CD4-positive, alpha-beta T cell treated with Interferon alpha-2 for 1 hour (primary cell): ENCODE data around the gene PIP4K2B.

Source experiments
- DNase-seq, 2 donors: peaks; one replicate each; pipeline ENCODE4 v3.0.0-alpha.2; 2020 to 2022

The PIP4K2B gene

DNA sequence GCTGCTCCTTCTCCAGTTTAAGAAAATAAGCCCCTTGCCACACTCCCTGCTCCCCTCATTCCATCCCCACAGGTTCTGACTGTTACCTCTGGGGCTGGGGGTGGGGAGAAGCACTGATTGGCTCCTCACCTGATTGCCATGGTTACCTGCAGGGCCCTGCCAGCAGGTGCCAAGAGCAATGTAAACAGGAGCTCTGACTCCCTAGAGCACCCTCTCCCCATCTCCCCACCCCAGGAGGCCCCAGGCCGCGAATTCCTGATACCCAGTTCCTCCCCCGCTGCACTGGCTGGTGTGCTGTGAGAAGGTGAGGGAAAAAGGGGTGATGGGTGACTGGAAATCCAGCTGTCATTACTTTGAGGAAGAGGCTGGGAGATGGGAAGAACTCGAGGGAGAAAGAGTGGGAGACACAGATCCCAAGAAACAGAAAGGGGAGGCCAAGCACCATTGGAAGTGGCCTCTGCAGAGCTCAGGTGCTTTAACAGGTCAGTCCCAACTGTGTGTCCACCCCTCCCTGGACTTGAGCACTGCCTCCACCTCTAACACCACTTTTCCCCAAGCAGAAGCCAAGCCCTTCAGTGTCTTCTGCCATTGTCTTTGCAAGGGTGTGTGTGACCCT lies 55.7 kb downstream of the PIP4K2B start:
- DNase-seq, result no peak

DNA sequence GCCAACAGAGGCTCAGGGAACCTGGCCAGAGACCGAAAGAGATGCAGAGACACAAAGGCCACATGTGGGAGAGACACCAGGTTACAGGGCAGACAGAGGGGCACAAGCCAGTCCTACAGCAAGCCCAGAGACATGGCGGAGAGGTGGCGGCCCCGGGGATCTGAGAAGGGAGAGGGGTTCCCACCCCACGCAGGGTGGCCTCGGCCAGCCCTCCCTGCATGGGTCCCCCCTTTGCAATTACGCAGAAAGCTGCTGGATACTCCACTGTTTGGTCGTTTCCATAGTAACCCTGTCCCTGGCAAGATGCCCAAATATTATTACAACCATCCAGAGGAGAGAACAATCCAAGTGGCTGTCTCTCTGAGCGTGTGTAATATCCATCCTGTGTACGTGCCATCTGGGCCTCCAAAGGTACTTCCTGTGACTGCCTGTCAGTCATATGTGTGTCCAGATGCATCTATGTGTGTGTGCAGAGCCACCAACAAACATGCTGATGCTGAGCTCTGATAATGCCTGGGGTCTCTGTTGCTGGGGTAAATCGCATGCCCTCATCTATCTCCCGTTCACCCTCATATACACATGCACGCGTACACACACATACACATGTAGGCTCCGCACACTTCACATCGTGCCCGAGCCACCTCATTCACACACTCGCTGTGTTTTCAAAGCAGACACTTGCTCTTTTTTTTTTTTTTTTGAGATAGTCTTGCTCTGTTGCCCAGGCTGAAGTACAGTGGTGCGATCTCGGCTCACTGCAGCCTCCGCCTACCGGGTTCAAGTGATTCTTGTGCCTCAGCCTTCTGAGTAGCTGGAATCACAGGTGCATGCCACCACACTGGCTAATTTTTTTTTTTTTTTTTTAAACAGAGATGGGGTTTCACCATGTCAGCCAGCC lies 56.7 kb downstream of the PIP4K2B start:
- no peak for DNase-seq

DNA sequence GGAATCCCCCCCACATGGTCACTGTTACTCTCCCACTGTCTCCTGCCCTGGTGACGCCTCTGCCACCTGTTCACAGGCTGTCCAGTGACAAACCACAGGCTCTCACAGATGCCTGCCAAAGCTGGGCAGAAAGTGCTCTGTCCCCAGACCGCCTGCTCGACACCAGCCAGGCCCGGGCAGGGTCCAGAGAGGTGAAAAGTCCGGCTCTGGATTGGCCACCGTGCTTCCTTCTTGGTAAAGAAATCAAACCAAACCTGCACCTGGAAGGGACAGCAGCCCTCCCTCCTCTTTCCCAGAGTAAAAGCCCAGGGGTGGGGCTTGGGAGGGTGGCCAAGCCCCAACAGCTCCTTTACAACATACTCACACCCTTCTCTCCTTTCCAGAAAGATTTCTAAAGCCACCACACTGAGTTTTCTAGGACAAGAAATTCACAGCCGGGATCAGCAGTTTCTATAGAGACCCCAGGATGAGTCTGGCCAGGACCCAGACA lies 57.4 kb downstream of the PIP4K2B start:
- DNase-seq, result no peak

DNA sequence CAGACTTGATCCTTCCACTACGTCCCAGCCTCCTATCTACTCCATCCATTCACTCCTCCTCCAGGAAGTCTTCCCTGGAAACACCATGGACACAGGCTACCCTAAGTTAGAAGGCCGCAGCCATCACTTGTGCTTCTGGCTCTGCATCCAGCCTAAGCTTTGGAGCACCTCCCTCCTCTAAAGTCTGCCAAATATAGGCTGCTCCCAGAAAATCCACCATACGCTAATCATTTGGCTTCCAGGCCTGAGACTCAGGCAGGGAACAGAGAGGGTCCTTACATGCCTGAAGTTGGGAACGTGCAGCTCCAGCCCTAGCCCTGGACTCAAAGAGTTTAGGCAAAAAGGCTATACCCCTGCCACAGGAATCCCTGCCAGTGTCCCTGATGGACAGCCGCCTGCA lies 57.9 kb downstream of the PIP4K2B start:
- no peak for DNase-seq

DNA sequence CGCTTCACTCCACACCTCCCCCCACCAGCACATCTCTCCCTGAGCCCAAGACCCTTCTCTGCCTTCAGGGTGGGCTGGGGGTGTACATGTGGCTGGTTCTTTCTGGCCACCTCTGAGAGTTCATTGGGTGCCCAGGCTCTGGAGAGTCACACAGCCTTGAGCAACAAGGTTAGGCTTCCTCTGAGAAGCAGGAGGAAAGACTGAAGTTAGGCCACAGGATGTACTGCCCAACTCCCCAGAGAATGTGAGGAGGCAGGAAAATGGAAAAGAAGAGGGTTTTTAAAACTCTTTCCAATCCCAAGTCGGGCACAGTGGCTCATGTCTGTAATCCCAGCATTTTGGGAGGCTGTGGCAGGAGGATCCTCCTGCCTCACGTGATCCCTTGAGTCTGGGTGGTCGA lies 58.5 kb downstream of the PIP4K2B start:
- DNase-seq, result no peak

DNA sequence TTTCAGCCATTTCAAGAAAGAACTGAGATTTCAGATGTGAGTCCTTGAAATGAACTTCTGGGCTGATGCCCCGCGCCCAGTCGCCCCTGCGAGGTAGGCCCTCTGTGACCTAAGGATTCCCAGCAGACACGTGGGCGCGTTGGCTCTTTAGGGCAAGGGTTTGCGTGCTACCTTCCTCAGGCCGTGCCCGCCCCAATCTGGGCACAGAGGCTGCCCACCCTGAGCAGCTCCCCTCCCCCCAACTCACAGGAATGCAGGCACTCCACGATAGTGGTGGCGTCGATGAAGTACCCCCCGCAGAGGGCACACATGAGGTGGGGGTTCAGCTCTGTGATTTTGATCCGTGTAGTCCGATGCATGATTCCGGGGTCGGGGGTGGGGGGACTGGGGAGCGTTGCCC lies 59.3 kb downstream of the PIP4K2B start:
- DNase-seq, result no peak

DNA sequence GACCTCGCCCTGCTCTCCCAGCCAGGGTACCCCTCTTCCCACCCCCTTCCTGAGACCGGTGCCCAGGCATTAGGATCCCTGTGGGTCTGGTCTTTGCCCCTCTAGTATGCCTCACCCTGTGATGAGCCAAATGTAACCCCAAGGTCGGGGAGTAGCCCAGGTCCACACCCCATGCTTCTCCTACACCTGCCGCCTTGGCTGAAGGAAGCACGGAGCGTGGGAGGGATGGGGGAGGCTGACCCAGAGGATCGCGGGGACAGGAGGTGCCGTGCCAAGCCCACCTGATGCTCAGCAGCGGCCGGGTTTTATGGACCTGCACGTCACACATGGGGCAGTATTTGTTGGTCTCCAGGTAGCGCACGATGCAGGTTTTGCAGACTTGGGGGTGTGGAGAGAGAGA lies 60.1 kb downstream of the PIP4K2B start:
- DNase-seq, result no peak

DNA sequence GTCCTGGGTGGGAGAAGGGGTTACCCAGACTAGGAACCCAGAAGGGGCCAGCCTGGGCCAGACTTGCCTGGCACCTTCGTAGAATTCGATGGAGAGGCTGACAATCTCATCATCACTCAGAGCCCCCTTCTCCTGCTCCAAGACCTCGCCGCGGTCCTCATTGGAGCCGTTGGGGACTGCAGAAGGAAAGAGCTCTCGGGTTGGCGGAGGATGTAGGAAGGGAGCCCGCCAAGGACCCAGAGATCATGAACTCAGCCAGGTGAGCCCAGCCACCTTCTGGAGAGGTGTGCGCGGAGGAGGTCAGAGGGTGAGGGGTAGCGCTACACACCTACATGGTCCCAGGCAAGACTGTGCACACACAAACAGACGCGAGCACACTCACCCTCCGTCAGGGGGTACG lies 60.7 kb downstream of the PIP4K2B start:
- no peak for DNase-seq

DNA sequence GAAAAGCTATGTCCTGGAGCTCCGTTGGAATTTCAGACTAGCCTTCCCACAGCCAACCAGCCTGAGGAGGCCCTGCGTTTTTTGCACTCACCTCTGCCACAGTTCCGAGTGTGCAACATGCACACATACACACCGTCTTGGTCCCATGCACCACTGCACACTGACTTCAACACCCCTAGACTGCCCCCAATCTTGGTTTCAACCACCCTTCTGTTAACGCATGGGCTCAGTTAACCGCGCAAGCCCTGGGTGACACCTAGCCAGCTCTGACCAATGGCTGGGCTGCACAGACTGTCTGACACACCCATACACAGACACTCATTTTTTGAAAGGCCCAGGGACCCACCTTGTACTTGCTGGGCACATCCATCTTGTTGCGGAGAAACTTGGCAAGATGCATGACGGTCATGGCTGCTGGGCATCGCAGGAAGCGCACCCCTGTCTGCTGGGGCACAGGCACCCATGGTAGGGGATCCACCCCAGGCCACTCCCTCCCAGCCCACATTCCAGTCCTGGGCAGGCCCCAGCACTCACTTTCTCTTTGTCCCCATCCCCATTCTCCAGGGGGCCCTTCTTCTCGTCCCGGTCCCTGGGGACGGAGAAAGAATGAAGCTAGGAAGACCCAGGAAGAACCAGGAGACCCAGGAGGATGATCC lies 61.2 kb downstream of the PIP4K2B start:
- no peak for DNase-seq

DNA sequence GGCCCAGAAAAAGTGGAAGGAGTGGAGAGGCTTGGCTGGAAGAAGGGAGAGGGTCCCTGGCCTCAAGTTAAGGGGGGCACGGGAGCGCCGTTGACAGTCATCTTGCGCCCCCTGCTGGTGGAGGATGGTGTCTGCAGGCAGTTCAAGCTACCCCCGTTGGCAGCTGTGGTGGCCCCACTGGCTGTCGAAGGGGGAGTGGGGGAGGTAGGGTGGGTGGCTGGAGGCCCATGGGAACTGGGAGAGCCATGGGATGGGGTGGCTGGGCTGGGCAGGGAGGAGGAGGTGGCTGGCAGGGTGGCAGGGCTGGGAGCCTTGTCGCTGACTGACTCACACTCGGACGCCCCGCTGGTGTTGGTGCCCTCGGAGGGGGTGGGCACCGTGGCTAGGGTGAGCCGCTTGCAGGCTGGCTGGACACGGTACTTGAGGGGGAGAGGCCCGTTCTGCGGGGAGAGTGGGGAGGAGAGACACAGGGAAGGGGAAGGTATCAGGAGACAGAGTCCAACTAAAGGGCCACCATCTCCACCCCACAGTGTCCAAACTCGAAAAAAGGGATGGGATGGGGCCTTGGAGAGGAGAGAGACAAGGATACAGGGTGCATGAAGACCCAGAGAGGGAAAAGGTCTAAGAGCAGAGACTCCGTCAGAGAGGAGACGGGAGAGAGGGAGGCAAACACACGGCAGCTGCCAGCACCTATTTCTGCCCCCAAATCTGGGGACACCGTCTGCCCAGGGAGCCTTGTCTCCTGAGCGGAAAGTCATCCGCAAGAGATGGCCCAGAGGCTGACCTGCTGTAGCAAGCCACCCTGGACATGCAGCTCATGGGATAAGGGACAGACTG lies 64.0 kb downstream of the PIP4K2B start:
- peak; percentile 65 to 76 for DNase-seq

DNA sequence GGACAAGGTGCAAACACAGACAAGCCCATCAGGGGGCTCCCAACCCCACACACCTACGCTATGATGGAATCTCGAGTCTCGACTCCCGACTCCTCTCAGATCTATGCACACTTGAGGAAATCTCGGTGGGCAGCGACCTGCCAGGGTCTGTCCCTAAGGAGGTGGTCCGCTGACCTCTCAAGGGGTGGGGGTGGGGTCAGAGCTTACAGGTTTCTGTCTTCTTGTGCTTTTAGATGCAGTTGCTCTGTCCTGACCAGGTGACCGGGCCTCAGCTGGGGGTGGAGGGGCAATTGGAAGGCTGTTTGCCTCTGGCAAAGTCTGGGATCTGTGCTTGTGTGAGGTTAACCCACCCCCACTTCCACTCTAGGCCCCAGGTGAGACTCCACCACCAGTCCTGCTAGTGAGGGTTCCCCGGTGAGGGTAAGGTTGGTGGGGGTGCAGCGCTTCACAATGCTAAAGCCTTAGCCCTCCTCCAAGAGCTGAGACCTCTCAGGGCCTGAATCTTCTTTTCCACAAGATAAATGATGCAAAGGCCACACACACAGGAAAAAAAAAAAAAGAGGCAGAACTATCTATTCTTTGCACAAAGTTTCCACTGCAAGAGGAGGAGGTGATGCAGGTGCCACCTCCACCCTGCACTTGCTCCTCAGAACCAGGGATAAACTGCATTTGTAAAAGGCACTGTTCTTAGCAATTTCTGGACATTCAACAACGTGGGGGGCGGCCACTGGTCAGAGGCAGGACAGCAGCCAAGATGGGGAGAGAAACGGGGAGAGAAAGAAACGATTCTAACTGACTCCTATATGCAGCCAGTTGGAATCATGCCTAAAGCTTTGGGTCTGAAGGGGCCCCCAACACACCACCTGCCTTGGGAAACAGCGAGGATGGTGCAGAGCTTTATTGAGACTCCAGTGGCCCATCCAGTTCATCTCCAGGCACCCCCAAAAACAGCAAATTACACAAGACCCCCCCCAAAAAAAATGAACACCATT lies 65.1 kb downstream of the PIP4K2B start:
- DNase-seq, result peak in 1 of 2 donors; percentile 25

DNA sequence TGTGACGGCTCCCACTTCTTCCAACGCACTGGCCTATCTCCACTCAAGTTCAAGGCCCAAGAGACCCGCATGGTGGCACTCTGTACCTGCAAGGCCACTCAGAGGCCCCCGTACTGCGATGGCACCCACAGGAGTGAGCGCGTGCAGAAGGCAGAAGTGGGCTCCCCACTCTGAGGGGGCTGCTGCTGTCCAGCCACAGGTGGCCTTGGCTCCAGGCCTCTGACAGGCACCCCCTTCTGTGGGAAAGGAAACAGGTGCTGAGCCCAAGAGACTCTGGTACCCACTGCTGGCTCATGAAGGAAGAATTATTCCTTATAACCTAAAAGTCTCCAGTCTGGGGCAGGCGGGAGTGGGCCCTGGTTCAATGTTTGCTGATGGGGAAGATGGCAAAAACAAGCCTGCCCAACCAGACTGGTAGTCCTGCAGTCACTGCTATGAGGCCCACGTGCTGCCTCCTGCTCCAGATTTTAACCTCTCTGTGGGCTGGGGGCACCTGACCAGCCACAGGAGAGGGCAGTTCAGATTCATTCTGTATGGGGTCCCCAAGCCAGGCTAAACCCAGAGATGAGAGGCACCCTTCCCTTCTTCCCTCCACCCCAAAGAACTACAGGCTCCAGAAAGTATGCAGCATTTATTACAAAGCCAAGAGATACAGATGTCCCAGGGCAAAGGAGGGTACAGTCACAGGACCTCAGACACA lies 65.9 kb downstream of the PIP4K2B start:
- DNase-seq, result no peak

DNA sequence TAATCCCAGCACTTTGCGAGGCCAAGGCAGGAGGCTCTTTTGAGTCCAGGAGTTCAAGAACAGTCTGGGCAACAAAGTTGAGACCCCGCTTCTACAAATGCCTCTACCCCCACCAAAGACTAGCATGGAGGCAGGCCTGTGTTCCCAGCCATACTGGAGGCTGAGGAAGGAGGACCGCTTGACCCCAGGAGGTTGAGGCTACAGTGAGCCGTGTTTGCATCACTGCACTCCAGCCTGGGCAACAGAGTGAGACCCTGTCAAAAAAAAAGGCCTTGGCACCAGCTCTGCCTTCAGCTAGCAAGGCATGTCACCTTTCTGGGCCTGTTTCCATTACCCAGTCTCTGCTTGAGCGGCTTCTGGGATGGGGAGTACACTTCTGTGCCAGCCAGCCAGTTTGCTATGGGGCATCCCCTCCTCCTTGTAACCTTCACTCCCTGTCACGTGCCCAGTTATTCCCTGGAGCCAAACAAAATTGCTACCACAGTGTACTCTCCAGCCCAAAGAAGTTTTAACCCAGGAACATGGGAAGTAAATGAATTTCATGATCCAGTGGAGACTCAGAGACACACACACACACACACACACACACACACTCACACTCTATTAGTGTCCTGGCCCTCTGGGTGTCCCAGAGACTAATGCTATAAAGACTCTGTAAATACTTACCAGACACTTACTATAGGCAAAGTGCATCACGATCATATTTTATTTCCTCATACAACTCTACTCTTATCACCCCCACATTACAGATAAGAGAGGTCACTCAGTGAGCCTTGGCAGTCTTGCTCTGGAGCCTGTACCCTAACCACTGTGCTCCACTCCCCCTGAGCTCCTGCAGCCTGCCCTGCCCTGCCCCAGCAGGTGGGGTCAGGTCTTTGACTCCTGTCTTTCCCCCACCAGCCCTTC lies 66.7 kb downstream of the PIP4K2B start:
- no peak for DNase-seq

DNA sequence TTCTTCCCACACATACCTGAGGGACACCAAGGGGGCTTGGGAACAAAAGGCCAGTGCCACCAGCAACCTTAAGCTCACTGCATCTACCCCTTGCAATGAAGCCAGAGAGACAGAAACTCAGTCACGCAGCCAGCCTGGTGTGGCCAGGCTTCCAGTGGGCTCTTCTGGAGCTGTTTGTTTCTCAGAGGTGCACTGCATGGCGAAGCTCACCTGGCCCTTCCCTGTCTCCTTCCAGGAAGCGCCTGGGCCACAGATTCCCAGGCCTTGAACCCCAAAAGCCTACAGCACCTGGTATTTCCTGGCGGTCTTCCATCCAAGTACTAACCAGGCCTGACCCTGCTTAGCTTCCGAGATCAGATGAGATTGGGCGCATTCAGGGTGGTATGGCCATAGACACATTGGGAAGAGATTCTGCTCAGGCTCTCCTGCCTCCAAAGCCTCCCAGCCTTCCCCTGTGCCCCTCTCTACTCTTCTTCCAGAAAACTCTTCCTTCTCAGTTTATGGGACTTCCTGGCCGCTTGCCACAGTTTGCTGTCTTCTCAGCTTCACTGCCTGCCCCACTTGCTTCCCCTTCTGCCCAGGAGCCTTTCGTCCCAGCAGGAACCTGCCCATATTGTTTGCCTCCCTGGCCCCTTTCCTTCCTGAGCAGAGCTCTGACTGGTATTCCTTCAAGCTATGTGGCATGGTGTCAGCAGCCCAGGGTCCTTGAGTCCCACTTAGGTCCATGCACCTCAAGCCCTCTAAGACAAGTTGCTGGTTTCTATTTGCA lies 67.6 kb downstream of the PIP4K2B start:
- DNase-seq, result no peak

DNA sequence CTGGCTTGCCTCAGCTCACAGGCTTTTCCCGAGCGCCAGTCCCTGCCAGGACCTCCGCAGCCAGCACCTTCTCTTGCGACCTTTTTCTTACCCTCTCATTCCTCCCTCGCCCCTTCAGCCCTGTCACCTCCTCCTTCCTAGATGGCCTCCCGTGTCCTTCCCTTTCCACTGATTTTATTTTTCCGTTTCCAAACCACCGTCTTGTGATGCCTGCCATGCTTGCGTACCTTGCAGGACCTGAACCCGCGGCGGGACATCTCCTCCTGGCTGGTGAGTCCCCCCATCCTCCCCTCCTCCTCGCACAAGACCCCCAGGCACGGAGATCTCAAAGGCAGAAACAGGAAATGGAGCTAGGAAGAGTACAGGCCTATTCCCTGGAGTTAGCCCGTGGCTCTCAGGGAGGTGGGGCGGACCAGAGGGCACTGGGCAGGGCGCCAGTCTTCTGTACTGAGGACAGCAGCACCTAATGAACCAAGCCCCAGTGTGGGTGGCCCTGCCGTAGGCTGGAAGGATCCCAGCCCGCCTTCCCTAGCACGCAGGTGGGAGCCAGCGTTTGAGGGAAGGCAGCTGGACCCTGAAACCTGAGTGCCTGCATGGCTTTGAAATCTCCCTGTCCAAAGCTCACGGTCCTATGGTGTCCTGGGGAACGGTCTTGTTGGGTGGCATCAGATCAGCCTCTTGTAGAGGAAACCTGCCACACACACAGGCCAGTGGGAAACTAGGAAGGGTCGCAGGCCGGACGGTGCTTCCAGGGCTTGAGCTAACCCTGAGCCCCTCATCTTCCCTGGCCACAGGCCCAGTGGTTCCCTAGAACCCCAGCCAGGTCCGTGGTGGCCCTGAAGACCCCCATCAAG lies 68.6 kb downstream of the PIP4K2B start:
- no peak for DNase-seq

DNA sequence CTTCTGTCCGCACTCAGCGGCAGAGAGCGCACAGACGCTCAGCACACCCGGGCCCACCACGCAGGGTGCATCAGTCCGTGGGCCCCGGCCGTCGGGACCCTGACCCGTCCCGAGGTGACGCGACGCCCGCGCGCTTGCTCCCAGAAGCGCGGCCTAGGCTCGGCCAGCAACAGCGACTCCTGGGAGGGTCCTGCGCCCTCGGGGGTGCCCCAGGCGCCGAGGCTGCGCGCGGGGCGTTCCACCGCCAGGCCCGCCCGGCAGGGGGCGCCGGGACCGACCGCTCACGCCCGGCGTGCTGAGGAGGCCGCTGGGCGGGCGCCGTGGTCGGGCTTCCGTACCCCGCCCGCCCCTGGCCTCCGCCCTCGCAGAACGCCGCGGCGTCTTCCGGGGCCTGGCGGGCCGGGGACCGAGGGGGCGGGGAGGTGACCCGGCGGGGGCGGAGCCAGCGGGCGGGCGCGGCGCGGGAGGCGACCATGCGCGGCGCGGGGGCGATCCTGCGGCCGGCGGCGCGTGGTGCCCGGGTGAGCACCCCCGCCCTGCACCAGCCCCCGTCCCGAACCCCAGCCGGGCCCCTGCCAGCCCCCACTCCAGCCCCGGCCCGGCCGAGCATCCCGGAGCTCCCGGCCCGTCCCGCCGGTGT lies 69.3 kb downstream of the PIP4K2B start, which contains the start of gene CISD3:
Gene CISD3 (plus strand): TSS at position 456 of the 640 bp plus-strand sequence. CDS start 18 bp downstream, at position 474.
- DNase-seq, result peak; percentile 88 to 92

DNA sequence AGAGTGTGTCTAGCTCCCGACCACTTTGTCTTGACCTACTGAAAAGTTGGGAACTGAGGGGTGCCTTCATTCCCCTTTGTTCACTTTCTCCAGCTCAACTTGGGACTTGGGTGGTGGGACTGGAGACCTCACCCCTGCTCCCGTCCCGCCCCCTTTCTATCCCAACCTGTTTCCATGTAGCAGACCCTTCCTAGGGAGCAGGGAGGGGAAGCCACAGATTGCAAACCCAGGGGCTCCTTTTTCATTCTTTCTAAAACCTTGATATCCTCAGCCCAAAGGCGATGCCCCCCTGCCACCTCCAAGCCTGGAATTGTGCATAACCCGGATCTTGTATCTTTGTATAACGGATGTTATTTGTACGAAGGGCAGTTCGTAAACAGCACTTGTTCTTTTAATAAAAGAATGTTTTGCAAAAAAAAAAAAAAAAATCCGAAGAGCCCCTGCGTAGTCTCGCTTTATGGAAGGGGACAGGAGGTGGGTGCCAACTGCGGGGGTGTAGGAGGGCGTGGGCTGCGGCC lies 69.9 kb downstream of the PIP4K2B start:
- no peak for DNase-seq
